Stimulated activated CD8-positive, alpha-beta memory T cell treated with anti-CD3 and anti-CD28 coated beads, Interleukin-15, amount 100 ng/mL, for 4 hours (primary cell): ENCODE data around the gene XPO6.
A peak's percentile ranks its signal among the peaks of the same experiment; 100 is the strongest.

ENCODE experiments used
- DNase-seq, 2 donors: peaks; one replicate each; pipeline ENCODE4 v3.0.0-alpha.2; 2020; ENCODE audit warnings: low read depth in 2 of 2

Gene XPO6

DNA sequence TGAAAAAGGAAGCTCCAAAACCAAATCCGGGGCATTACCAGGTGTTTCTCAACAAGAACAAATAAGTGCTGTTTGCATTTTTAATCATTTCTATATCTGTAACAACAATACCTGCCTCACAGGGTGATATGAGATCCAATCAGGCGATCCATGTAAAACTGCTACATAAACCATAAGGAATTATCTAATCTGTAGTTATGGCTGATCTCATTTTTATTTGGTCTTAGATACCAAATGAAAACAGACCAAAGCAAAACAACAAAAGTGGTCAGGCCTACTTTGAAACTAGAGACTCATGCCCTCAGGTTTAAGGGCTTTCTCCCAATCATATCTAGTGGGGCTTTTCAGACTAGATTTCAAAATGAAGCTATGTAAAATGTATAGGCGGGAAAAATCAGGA, 28.3 kb downstream of the XPO6 start:
- DNase-seq = no peak

DNA sequence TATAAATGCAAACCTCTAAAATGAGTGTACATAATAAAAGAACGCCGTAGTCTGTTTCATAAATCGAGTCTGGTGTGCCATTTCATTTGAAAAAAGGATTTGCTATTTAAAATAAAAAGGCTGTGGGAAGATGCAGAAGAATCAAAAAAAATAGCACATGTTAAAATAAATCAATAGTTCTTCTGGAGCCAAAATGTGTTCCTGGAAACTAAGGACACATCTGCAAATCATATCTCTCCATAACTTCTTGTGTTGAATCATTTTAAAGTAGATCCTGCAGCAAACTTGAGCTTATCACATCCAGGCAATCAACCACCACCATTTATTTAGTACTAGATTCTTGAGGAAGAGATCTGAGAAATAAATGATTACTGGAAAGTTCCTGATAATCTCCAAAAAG, 29.0 kb downstream of the XPO6 start:
- no peak for DNase-seq

- peak; percentile 10 to 28 for DNase-seq
These were observed 29.6 kb downstream of the XPO6 start for GRCh38 chr16:28182183-28182582.

DNA sequence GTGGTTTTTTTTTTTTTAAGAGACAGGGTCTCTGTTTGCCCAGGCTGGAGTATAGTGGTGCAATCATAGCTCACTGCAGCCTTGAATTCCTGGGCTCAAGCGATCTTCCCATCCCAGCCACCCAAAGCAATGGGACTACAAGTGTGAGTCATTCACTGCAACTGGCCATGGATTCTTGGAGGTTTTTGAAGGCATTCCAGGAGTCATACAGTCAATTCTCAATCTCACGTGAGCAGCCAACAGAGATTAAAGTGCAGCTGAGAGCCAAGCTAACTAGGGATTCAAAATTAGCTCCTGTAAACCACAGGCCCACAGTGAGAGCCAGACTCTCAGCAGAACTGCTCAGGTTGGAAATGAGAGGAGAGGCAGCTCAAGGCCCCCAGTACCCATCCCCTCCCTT, 30.2 kb downstream of the XPO6 start:
- no peak for DNase-seq

DNA sequence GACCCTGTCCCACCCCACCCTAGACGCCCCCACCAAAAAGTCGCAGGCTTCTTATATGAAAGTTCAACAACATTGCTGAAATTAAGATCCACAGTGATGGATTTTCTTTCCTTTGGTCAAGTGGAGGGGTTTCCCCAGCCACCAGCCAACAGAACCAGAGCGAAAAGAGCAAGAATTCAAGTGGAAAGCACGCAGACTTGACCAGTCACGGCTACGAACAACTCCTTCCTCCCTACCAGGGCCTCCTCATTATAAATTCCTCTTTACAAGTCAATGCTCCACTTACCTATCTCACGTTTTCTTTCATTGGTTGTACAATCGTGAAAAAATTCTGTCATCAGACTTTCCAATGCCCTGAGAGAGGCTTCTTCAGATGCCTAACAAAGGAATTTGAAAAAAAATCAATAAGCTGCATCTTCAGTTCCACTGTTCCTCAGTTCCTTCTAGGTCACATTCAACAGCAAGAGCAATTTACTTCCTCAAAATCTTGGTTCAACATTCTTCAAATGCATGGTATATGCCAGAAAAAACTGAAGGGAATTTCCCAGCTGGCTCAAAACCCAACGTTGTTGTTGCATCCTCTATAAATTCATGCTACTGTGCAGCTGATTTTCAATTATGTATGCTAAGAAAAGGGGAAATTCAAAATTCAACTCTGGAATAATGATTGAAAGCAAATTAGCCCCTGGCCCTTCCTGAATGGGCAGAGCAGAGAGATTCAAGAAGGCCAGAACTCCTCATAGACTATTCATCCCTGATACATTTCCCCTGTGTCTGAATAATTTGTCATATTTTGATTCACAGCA, 30.9 kb downstream of the XPO6 start:
- DNase-seq = no peak

DNA sequence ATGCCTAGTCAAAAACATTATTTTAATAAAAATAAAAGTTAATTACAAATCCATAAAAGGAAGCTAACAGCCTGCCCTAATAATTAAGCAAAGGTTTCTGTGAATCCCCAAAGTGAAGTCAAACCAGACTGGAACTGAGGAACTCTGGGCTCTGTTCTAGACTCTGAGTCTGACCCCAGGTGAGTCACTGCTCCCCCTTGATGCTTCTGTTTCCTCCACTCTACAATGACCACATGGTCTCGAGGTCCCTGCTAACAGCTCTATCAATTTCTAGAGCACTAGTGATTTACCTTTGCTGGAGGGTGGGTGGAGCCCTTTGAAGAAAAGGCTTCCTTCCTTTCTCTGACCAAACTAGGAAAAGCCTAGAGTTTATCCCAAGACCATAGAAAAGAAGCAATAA, 32.4 kb downstream of the XPO6 start:
- DNase-seq = no peak

- DNase-seq = no peak
These were observed 36.0 kb downstream of the XPO6 start for GRCh38 chr16:28175715-28176114.

DNA sequence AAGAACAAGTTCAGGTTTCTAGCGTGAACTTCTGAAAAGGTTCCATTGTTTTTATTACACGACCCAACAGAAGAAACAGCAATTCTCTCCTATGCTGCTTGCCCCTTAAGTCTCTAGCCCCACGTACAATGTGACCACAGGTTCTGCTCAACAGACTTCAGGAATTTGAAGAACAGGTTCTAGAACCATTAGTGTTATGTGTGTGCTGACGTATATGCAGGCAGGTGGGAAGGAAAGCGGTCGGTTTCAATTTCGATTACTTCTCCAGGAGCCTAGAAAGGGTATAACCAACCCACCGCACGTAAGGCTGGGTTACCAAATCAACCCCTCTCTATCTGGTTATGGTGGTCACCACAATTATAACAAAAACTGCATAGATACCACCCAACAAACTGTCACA, 39.4 kb downstream of the XPO6 start:
- no peak for DNase-seq

DNA sequence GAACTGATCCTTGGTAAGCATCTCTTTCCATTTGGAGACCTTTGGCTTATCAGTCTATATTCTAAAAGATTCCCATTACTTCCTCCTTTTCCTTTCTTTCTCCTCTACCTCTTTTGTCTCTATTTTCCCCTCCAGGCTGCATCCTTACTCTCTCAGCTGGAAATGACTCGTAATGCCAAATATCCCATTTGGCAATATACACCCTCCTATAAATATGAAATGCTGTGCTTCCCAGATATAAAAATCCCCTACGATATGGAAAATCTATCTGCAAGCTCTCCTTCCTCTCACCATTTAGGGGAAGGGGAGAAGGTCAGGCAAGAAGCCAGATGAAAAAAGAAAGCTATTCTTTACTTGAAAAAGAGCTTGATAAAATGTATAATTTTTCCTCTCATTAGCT, 39.9 kb downstream of the XPO6 start:
- no peak for DNase-seq

GRCh38 chr16:28168991-28169554, 42.7 kb downstream of the XPO6 start:
- peak in 1 of 2 donors; percentile 12 for DNase-seq

- DNase-seq = no peak
These were observed 44.0 kb downstream of the XPO6 start for GRCh38 chr16:28167730-28168129.

DNA sequence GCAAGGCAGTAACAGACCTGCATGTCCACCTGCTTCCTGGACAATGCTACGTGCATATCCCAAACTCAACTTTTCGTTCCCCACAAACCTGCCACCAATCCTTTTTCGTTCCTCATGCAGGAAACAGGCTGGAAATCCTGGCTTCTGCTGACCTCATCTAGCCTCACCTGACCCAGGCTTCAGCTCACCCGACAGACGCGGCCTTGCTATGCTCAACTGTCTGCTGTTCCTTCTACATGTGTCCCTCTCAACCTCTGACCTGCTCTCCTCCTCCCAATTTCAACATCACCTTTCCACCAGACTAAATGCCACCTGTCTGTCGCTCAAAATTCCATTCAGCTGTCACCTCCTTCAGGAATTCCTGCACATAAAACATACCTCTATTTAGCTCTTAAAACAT, 44.5 kb downstream of the XPO6 start:
- no peak for DNase-seq

DNA sequence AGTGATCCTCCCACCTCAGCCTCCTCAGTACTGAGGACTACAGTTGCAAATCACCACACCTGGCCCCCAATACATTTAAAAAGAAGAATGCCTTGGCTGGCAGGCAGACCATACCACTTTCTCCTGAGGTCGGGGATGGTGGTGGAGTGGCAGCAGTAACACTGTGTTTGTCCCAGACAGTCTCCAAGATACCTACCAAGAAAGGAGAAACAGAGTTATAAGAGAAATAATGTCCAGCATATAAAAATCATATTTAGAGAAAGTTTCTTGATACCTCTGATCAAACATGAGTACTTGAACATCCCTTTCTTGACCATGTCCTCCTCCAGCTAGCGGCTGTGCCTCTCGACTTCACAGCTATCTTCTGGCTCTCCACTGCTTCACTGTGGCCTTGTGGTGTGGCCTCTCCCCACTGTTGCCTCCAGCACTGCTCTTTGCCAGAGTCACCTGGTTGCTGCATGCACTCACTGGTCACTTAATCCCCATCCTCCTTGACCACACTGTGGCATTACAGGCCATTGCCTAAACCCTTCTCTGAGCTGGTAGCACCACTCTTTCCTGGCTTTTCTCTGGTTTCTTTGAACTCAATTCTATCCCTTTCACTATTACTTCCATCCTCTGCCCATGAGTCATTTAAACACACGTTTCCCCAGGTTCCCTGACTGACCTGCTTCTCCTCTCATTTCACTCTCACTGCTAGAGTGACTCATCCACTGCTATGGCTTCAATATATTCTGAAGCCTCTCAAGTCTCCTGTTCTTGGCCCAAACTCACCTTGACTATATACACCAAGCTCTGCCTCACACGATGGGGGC, 45.2 kb downstream of the XPO6 start:
- DNase-seq = no peak

GRCh38 chr16:28165598-28165997, 46.2 kb downstream of the XPO6 start:
- DNase-seq = no peak

DNA sequence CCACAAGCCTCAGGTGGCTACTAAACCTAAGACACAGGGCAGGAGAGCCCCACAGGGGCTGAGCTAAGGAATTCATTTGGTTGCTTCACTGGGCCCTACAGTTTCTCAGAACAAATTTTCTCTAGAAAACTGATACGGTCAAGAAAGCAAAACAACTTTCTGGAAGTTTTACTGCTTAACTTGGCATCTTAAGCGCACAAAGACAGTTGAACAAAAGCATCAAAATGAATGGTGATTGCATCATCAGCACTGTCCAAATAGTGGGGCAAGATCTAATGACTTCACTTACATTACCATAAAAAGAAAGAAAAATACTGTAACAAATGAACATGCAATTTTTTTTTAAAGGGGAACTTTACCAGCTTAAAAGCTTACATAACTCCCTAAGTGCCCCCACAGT, 47.6 kb downstream of the XPO6 start:
- DNase-seq = no peak

GRCh38 chr16:28163699-28164098, 48.1 kb downstream of the XPO6 start:
- DNase-seq = no peak

DNA sequence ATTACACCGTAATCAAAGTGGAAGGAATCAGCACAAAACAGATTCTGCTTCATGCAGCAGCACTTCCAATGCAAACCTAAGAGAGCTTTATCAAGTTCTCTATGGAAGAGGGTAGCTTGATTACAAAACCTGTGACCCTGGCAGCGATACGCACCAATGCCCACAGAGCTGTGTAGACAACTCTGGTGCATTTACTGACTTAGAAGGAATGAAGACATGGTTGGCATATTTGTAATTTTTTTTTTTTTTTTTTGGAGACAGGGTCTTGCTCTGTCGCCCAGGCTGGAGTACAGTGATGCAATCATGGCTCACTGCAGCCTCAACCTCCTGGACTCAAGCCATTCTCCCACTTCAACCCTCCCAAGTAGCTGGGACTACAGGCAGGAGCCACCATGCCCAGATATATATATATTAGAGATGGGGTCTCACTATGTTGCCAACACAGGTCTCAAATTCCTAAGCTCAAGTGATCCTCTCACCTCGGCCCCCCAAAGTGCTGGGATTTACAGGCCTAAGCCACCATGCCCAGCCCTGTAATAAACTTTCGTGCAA, 49.4 kb downstream of the XPO6 start:
- DNase-seq = no peak

DNA sequence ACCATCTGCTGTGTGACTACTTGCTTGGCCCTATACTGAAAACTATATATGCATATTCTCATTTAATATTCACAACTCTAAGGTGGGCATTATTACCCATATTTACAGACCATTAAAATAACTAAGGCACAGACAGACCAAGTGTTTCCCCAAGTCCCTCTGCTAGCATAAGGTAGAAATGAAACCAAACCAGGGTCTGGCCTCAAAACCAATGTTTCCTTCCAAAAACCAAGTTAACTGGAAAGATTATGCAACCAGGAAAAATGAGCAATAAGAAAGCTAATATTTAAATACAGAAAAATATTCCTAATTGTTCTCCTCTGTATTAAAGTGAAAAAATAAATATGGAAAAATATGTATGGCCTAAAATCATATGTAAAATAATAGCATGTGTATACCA, 50.1 kb downstream of the XPO6 start:
- no peak for DNase-seq

DNA sequence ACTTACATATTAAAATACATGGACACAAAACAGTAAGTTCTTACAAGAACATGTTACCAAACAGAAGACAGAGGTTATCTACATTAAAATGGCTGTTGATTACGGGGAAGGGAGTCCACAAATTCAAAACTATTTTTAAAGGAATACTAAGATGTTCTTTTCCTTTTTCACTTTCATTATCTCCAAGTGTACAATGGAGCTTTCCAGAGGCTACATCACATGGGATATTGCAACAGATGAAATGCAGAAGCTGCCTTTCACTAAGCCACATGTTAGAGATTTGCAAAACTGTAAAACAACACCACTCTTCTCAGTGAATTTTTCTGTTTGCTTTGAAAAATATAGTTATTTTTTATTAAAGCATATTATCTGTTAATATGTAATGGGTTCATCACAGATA, 53.6 kb downstream of the XPO6 start:
- DNase-seq = no peak

DNA sequence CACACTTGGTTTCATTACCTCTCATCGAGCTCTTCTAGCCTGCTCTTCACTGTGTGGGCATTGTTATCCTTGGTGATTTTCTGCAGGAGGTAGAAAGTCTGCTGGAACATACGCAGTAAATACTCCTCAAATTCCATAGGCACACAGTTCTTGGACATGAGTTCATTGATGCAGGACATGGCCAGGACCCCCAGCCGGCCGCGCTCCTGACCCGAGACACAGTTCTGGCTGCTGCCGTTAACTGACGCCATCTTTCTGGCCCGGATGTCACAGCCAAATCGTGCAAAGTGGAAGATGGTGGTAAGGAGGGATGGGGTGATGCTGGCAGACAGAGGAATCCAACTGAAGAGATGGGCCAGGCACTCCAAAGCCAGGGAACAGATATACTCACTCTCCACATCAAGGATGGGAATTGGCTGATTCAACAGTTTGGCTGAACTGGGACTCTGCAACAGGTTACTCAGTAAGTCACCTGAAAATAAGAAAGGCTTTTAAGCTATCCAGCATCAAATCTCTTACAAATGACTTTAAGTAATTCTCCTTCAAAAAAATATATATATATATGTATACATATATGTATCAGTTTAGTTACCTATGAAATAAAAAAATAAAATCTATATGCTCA, 55.6 kb downstream of the XPO6 start:
- no peak for DNase-seq

- DNase-seq = no peak
These were observed 56.5 kb downstream of the XPO6 start for GRCh38 chr16:28155293-28155692.

- no peak for DNase-seq
These were observed 60.6 kb downstream of the XPO6 start for GRCh38 chr16:28151180-28151579.
